Keratinocyte (primary cell): Measurements from ENCODE around the gene CHRDL1.

ENCODE experiments used
- CTCF ChIP-seq, 3 experiments: IDR thresholded peaks in 1 of 3; conservative IDR thresholded peaks in 1 of 3; optimal IDR thresholded peaks in 1 of 3; 2 replicates in 2 of 3; 3 replicates in 1 of 3; pipeline versions ENCODE3 to v1.5.1; 2011; ENCODE audit warnings: low read length in 3 of 3, mild to moderate bottlenecking in 3 of 3, moderate library complexity in 2 of 3, control low read depth in 1 of 3, inconsistent platforms in 1 of 3; ENCODE audit not compliant: insufficient read depth in 2 of 3; ENCODE audit errors: extremely low read depth in 1 of 3
- EZH2 ChIP-seq: IDR thresholded peaks from one replicate; pipeline ENCODE4 v1.6.1; 2012; ENCODE audit warnings: inconsistent platforms, mild to moderate bottlenecking, low read length, moderate library complexity

DNA sequence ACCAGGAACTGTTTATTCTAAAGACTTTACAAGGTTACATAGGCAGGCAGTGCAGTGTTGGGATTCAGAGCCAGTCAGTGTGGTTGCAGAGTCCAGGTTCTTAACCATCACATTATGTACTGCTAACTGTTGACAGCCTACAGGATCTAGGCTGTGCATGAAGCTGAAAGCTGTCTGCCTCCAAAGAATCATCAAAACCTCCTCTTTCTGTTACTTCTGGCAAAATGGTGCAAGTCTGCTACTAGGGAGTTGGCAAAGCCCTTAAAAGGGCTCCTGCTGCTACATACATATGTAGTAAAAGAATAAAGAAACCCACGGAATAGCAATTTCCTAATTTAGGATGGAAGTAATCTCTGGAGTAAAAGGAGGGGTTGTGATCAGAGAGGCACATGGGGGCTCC is 40.4 kb upstream of the CHRDL1 start:
- TF ChIP-seq CTCF (optimal IDR thresholded peaks at IDR 0.05 in 1 of 3, IDR thresholded peaks at IDR 0.05 in 1 of 3, conservative IDR thresholded peaks at IDR 0.05 in 1 of 3; ENCODE audit: extremely low read depth in 1 of 3, insufficient read depth in 2 of 3, low read length in 3 of 3) (no peak), EZH2 (no peak)
